ENCODE measurements around the gene FXYD6.

FXYD6 gene

GRCh38 chr11:117796456-117796871 is 80.0 kb downstream of the FXYD6 start:
- CTCF ChIA-PET, result no interaction called here
- POLR2A ChIA-PET (ENCODE audit: low non-redundant PET), result no interaction called here
- H3K27ac ChIP-seq, result no peak overlapping the region

GRCh38 chr11:117795638-117796455 is 80.6 kb downstream of the FXYD6 start:
- DNase-seq (ENCODE audit: low spot score), result no peak
- ChIA-PET CTCF (interaction anchor here (0.8 kb wide), 1 partner anchor 22 kb away, joined by 3 read pairs; no protein-coding TSS in a partner anchor), POLR2A (ENCODE audit: low non-redundant PET) (no interaction called here)
- no peak overlapping the region for H3K27ac ChIP-seq
- TF ChIP-seq CTCF (conservative IDR thresholded peaks at IDR 0.05; ENCODE audit: low read depth), result no peak

More at GRCh38 chr11:117796456-117796871, 80.0 kb downstream of the FXYD6 start:
- no peak for DNase-seq (ENCODE audit: low spot score)
- no peak for TF ChIP-seq CTCF (conservative IDR thresholded peaks at IDR 0.05; ENCODE audit: low read depth)

GRCh38 chr11:117794772-117795629 is 81.5 kb downstream of the FXYD6 start:
- H3K27ac ChIP-seq, result no peak overlapping the region
- DNase-seq (ENCODE audit: low spot score), result no peak
- CTCF ChIA-PET, result interaction anchor here (0.8 to 1.2 kb wide), 2 partner anchors 23 to 25 kb away, joined by 3 read pairs; no protein-coding TSS in a partner anchor
- POLR2A ChIA-PET (ENCODE audit: low non-redundant PET), result no interaction called here
- no peak for TF ChIP-seq CTCF (conservative IDR thresholded peaks at IDR 0.05; ENCODE audit: low read depth)

GRCh38 chr11:117794135-117794534 is 82.3 kb downstream of the FXYD6 start:
- DNase-seq (ENCODE audit: low spot score), result no peak
- no peak overlapping the region for H3K27ac ChIP-seq
- TF ChIP-seq CTCF (conservative IDR thresholded peaks at IDR 0.05; ENCODE audit: low read depth), result no peak
- POLR2A ChIA-PET (ENCODE audit: low non-redundant PET), result no interaction called here
- CTCF ChIA-PET, result interaction anchor here (0.6 to 1.6 kb wide), 3 partner anchors 14 to 82 kb away, joined by 3 to 5 read pairs (median 3); no protein-coding TSS in a partner anchor

- no peak overlapping the region for H3K27ac ChIP-seq
- ChIA-PET POLR2A (ENCODE audit: low non-redundant PET) (no interaction called here), CTCF (interaction anchor here (0.6 to 1.6 kb wide), 3 partner anchors 14 to 82 kb away, joined by 3 to 5 read pairs (median 3); no protein-coding TSS in a partner anchor)
- TF ChIP-seq CTCF (conservative IDR thresholded peaks at IDR 0.05; ENCODE audit: low read depth), result no peak
- DNase-seq (ENCODE audit: low spot score), result no peak
Observed at GRCh38 chr11:117793583-117793982, 82.9 kb downstream of the FXYD6 start.

- ChIA-PET CTCF (interaction anchor here (0.6 to 1.6 kb wide), 3 partner anchors 13 to 367 kb away, joined by 3 to 8 read pairs (median 5); no protein-coding TSS in a partner anchor), POLR2A (ENCODE audit: low non-redundant PET) (no interaction called here)
- no peak for DNase-seq (ENCODE audit: low spot score)
- TF ChIP-seq CTCF (conservative IDR thresholded peaks at IDR 0.05; ENCODE audit: low read depth), result no peak
- H3K27ac ChIP-seq, result no peak overlapping the region
Observed at GRCh38 chr11:117792992-117793391, 83.5 kb downstream of the FXYD6 start.

All from RWPE1 (cell line).